ENCODE results near the gene ACVR2B.

Gene ACVR2B

DNA sequence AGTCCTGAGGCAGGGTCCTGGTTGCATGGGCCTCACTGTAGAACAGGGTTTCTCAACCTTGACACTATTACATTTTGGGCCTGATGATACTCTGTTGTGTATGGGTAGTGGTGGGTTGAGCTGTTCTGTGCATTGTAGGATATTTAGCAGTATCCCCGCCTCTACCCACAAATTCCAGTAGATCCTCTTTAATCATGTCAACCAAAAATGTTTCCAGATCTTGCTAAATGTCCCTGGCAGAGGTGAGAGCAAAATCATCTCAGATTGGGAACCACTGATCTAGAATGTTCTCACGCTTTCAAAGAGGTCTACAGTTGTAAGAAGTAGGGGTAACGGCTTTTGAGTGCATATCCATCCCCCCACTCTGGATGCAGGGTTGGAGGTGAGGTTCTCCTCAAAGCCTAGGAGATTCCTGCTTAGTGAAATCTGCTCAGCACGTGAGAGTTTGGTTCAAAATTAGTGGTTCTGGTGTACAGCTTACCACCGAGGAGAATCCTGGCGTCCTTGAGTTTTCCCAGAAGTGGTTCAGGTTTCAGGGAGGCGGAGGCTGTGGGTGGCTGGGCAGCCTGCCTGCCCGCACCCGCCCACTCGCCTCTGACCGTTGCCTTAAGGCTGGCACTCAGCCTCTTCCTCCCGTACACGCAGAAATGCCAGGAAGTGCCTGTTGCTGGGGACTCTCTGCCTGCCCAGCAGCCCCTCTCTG is 5.3 kb downstream of the ACVR2B start:
- peak; percentile 6 for DNase-seq

DNA sequence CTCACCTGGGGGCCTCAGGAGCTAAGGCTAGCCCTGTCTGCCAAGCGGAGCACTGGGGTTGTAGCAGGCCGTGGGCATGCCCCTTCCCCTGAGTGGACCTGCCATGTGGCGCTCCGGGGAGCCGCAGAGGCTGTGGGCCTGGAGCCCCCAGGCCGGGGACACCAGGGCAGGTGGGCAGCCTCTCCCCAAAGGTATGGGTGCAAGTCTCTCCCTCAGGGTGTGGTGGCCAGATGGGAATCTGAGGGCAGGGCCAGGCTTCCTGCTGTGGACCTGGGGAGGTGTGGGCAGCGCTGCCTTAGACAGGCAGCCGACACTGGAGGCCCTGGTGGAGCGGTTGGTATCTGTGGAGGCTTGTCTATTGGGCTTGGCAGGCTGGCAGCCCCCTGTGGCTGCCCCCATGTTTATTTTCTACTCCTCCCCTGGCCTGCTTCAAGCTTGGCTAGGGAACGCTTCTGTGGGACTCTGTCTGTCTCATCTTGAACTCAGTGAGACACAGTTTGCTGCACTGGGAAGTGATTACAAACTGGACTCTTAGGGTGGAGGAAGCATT is 5.9 kb downstream of the ACVR2B start:
- no peak for DNase-seq

DNA sequence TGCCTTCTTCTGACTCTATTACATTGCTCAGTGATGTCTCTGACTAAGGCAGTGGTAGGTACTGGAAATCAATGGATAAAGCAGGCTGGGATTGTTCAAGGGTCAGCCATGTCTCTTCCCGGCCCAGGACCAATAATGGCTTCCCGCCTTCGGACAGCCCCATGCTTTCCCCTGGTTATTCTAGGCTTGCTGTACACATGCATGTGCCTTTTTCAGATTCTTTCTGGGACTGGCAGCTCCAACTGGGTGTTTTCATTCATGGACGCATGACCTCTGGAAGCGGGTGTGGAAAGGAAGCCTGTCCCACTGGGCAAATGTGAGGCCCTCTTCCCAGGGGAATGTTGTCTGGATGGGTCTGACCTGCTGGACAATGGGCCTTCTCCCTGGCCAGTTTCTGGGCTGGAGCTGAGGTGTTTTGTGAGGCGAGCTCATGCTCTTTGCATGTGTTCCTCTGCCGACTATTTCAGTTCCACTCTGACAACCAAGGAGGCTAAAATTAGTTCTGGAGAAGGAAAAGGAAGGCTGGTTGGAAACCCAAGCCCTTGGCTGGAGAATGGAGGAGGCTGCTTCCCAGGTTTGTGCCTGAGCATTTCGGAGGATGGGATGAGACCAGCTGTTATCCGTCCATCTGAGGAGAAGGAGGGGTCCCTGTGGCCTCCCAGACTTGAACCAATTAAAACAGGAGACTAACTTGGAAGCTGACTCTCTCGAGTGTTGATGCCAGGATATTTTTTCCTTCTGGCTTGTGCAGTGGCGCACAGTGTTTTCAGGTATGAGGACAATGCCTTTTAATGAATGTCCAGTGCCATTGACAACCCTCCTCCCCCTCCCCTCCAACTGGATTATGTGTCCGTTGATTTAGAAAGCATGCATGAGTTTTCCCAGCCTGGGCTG is 6.9 kb downstream of the ACVR2B start:
- DNase-seq = no peak

DNA sequence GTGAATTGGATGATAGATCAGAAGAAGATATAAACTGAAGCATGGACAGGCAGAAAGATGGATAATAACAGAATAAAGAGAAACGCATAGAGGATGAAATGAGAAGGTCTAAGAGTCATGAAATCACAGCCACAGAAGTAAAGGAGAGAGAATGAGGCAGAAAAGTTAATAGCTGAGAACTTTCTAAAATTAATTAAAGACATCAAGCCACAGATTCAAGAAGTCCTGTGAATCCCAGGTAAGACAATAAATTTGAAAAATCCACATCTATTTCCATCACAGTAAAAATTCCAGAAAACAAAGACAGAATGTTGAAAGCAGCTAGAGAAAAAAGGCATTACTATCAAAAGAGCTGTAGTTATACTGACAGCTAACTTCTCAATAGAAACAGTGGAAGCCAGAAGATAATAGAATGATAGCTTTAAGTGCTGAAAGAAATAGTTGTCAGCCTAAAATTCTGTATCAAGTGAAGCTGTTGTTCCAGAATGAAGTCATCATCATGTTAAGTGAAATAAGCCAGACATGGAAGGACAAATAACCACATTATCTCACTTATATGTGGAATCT is 12.0 kb downstream of the ACVR2B start:
- DNase-seq = no peak

DNA sequence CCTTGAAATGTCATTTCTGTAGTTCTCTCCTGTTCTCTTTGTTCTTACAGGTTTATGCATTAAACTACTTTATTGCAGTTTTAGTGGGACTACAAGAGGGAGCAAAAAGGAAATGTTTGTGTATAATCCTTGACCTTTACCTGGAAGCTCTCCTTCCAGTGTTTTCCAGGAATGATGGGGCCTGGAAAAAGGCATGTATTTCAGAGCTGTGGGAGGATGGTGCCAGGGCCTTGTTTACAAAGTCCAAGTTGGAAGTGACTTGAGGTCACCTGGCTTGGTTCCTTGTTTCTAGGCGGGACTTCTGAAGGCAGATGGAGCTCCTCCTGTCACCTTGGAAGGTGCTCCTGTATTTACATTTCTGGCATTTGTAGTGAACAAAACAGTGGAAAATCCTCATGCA is 15.1 kb downstream of the ACVR2B start:
- DNase-seq = no peak

DNA sequence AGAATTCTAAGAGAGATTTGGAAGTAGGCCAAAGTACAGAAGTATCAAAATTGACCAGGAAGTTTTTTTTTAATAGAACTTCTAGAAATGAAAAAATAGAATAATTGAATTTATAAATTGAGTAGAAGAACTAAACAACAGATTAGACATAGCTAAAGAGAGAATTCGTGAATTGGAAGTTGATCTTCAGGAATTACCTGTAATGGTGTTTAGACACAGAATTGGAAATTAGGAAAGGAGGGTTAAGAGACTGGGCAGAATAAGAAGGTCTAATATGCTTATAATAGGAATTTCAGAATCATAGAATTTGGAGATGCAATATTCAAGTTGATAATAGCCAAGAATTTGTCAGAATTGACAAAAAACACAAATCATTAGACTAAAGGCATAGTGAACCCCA is 16.2 kb downstream of the ACVR2B start:
- no peak for DNase-seq

DNA sequence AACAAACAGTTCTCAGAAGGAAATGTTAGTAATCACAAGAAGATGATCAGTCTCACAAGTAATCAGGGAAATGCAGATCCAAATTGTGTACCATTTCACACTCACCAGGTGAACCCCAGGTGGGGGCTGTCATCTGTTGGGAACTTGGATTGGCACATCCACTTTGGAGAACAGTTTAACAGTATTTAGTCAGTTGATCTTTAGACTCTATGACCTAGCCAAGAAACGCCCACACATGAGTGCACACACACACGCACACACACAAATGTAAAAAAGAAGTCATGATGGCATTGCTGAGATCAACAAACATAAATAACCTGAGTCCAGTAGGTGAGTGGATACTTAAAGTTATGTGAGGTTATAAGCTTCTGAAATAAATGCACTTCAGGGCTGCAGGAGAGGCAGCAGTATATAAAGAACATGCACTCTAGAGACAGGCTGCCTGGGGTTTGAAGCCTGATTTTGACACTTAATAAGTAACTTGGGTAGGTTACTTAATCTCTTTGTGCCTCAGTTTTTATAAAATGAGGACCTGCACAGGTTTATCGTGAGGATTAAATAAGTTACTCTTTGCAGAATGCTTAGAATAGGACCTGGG is 17.7 kb downstream of the ACVR2B start:
- DNase-seq = no peak

DNA sequence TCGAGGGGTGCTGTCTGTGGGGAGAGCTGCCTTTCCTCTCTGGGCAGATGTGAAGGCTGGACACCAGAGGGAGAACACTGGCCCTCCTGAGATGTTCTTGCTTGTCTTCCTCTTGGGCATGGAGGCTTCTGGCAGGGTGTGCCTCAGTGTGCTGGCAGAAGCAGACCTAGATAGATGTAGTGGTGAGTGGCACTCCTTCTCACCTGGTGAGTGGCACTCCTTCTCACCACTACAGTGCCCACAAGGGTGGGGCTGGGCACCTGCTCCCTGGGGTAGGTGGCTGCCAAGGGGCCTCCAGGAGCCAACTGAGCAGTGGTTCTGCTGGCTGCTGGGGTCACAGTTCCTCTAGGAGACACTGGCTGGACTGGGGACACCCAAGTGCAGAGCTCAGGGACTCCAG is 18.7 kb downstream of the ACVR2B start:
- no peak for DNase-seq

DNA sequence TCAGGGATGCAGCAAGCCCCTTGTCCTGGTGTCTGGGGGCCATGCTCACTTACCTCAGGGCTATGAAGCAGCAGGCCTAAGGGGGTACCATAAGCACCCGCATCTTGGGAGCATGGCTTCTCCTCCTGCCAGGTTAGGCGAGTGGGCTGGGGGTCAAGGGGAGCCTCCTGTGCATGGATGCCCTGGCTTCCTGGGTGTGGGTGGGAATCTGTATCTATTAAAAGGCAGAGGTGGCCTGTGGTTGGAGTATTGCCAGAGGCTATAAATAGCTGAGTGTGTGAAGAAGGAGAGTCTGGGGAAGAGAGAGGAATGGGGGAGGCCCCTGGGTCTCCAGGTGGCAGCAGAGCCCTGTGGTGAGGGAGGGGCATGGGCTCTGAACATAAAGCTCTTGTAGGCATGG is 19.5 kb downstream of the ACVR2B start:
- peak; percentile 5 for DNase-seq

DNA sequence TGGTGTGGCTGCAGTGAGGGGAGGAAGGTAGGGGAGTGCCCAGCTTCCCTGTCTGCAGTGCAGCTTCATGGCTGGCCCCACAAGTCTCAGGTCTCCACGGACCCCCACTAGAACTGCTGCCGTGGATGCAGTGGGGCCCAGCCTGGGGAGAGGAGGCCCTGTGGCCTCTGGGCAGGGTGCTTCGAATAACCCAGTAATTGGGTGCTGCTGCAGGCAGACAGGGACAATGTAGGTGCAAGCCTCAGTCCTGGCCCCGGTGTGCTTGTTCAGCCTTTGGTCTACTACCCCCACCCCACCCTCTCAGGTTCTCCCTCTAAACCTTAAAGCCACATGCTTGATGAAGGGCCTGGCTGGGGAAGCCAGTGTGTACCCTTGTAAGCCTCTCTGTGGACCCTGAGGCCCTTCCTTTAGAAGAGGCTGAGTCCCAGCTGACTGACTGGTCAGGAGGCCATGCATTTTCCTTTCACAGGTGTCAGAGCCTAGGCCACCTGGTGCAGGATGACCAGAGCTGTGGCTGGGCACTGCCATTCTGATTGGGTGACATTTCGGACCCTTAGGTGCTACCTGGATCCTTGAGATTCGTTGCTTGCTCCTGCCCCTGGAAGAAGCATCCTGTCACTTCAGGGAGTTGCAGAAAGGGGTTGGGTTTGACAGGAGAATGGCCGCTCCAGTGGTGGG is 21.4 kb downstream of the ACVR2B start:
- DNase-seq = no peak

DNA sequence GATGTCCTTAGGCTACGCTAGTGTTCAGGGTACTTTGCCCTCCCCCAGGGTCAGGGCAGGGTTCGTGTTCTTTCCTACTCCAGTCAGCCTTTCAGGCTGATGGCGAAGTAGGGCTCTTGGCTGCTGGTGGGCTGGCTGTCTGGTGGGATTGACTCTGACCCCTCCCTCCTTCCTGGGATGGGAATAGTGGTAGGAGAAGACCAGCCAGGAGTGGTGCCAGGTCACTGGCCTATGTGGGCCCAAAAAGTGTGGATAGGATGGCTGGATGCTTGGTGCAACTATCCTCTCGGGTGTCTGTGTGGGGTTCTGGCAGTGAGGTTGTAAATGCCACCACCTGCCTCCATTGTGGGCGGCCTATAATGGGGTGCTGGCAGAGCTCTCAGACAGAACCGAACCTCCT is 22.0 kb downstream of the ACVR2B start:
- no peak for DNase-seq

DNA sequence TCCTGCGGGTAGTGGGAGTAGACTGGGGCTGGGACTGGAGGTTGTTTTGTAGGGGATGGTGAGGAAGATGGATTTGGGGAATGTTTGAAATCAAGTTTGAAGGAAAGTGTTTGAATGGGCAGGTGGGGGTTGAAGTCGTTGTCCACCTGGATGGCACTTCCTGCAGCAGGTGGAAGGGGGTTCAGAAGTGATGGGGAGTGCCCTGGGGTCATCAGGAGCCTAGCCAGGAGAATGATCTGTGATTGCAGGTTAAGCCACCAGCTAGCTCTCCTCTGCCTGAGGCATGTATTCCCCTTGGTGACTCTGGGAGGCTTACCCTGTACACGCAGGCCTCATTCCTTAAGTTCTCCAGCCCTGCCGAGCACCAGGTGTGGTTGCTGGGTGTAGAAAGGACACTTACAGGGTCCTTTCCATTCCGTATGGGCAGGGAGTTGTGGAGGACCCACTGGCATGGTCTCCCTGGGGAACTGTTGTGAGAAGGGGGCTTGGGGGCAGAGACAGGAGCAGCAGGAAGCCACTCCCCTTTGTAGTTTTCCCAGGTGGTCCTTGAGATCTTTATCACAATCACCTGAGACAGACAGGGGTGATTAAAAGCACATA is 22.6 kb downstream of the ACVR2B start:
- no peak for DNase-seq

DNA sequence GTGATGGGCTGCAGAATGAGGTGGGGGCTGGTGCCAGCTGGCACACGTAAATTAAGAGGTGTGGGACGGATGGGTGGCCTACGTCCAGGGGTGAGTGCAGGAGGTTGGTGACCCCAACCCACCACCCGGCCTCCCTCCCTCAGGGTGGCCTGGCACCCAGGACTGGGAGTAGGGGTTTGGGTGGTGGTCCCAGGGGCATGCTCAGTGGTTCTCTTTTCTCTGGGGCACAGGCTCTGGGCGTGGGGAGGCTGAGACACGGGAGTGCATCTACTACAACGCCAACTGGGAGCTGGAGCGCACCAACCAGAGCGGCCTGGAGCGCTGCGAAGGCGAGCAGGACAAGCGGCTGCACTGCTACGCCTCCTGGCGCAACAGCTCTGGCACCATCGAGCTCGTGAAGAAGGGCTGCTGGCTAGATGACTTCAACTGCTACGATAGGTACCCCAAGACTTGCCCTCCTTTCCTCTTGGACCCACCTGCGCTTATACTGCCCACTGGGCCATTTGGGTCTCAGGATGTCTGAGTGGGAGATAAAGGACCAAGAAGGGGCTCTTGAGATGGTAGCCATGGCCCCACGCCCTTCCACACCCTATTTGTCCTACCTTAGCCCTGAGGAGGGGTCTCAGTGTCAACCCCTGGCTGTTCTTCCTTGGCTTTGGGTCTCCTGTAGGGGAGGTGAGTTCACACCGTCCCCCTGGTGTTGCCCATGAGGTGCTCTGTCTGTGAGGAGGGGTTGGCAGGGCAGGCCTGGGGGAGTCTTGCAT is 23.5 kb downstream of the ACVR2B start:
- no peak for DNase-seq

DNA sequence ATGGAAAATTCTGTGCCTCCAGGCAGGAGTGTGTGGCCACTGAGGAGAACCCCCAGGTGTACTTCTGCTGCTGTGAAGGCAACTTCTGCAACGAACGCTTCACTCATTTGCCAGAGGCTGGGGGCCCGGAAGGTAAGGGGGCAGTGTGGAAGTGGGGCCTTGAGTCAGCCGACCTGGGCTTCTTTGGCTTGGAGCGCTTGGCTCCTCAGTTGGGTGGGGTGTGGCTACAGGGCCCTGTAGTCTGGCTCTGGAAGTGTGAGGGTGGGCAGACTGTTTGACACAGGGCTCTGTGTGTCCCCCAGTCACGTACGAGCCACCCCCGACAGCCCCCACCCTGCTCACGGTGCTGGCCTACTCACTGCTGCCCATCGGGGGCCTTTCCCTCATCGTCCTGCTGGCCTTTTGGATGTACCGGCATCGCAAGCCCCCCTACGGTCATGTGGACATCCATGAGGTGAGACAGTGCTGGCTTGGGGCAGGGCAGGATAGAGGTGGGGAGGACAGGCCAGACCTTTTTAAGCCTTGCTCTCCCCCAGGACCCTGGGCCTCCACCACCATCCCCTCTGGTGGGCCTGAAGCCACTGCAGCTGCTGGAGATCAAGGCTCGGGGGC is 24.3 kb downstream of the ACVR2B start:
- DNase-seq = no peak

DNA sequence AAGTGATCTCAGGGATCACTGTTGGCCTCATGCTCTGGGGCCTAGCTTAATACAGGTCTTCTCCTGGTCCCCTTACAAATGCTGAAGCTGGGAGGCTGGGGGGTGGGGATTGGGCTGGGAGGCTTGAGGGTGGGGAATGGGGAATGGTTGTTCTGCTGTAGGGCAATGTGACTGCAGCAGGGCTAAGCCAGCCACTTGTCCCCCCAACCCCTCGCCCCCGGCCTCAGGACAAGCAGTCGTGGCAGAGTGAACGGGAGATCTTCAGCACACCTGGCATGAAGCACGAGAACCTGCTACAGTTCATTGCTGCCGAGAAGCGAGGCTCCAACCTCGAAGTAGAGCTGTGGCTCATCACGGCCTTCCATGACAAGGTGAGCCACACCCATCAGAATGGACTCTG is 25.2 kb downstream of the ACVR2B start:
- no peak for DNase-seq

DNA sequence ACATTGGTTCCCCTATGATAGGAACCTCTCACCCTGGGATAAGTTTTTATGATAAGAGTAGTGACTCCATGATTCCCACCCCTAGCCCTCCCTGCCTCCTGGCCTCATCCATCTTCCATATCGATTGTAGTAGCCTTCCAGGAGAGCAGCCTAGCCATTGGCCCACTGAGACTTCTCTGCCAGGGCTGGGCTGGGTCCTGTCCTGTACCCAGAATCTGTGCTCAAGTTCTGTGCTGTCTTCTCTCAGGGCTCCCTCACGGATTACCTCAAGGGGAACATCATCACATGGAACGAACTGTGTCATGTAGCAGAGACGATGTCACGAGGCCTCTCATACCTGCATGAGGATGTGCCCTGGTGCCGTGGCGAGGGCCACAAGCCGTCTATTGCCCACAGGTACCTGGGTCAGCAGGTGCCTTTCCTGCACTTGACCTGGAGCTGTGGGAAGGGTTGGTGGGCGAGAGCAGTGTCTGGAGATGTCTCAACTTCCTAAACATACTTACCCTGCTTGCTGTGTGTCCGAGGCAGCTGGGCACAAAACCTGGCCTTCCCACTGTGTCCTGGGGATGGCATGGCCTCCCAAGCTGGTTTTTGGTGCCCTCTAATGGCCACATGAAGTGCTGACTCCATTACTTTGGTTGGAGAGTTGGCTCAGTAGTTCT is 25.9 kb downstream of the ACVR2B start:
- DNase-seq = peak; percentile 1

DNA sequence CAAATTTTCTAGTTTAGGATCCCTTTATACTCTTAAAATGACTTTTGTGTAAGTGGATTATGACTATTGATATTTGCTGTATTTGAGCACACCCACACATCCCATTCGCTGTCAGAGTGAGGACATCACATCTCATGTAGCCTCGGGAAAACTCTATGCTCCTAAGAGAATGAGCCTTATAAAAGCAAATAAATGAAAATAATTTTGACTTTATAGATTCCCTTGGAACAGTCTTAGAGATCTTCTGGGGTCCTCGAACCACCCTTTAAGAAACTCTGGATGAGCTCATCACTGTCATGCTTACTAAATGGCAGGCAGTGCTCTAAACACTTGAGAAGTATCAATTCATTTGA is 26.4 kb downstream of the ACVR2B start:
- DNase-seq = no peak

DNA sequence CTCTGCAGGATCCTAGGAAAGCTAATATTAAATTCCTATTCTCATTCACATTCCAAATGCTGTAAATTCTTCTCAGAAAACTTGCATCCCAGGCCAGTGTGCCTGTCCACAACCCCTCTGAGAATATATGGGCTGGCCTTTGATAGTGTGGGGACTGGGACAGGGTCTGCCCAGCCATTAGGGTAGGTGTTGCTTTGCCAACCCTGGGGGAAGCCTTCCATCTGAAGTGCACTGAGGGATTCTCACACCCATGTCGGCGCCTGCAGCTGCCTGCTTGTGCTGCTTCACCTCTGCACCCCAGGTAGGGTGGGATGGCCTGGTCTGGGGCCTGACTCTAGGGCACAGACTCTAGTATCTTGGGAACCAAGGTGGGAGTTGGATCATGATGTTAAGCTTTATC is 27.2 kb downstream of the ACVR2B start:
- DNase-seq = no peak

DNA sequence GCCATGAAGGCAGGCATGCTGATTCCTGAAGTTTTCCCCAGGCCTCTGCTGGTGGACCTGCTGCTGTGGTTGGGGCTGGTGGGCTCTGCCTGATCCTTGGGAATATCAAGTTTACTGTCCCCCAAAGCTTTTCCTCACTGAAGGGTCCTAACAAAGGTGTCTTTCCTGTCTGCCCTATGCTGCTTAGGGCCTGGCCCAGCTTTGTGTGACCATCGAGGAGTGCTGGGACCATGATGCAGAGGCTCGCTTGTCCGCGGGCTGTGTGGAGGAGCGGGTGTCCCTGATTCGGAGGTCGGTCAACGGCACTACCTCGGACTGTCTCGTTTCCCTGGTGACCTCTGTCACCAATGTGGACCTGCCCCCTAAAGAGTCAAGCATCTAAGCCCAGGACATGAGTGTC is 29.3 kb downstream of the ACVR2B start:
- DNase-seq = no peak

DNA sequence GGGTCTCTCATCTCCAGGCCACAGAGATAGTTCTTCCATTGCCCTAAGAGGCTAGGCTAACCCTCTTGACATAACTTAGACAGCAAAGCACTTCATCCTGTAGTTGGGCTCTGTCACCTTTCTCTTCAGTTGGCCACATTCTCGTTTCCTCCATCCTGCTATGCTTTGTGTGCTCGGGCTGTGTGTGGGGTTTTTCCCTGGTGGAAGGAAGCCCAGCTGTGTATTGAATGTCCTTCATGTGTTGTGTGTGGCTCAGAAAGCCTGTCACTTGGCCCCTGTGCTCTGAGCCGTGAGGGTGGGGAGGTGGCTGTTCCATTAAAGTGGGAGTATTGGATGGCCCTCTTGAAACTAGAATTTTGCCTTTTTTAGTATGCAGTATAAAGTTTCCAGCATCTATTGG is 33.6 kb downstream of the ACVR2B start:
- DNase-seq = no peak

DNA sequence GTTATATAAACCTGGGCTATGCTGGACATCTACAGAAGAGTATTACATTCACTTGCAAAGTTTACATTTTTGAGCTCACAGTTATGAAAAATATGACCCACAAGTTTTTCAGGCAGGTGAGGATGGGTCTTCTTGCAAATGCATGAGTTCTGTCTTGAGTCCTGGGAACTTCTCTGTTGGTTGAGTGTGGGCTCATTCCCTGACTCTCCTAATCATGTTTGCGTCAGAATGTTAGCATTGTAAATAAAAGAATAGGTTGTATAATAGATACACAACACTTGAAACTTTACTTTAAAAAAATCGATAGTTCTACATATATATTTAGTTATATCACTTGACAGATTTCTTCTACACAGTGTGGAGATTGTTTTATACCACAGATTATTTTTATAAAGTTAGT is 35.3 kb downstream of the ACVR2B start:
- DNase-seq = no peak
